AG04450 (cell line): ENCODE data around the gene IL1RAPL2. TPM values are rescaled to one million over a fixed set of nuclear protein-coding genes. Genes with fewer than 3 reads are reported as not detected.

Source experiments
- CTCF ChIA-PET: fragments of 300-600, 350-600 bp; formaldehyde crosslinking; extraction: SDS; loops from one replicate; lab custom pipeline; 2022; ENCODE audit warnings: antibody characterized with exemption, inconsistent platforms; lab: Charles Lee
- POLR2A ChIA-PET: fragments of 350-600 bp; formaldehyde crosslinking; extraction: SDS; loops from one replicate; lab custom pipeline; 2021; ENCODE audit warnings: antibody characterized with exemption, inconsistent platforms; lab: Yijun Ruan, JAX
- DNase-seq: peaks from one replicate; pipeline ENCODE4 v3.0.0-alpha.2; 2011; ENCODE audit warnings: low read depth, low spot score
- H3K27ac ChIP-seq: one replicate; pipeline ENCODE4 v1.5.1; 2012; ENCODE audit warnings: low read depth, low read length, control low read depth
- H3K27me3 ChIP-seq: one replicate; pipeline ENCODE4 v1.6.0; 2012; ENCODE audit warnings: low read length; ENCODE audit not compliant: control insufficient read depth, insufficient read depth
- H3K4me3 ChIP-seq: 2 replicates; pipeline ENCODE4 v1.5.1; 2011; ENCODE audit warnings: mild to moderate bottlenecking, low read depth, low read length, control low read depth
- H3K9me3 ChIP-seq: 2 replicates; pipeline ENCODE4 v1.5.1; 2012; ENCODE audit warnings: low read length; ENCODE audit not compliant: control insufficient read depth, insufficient read depth
- CTCF ChIP-seq: IDR thresholded peaks from 2 replicates; pipeline ENCODE4 v1.5.1; 2011; ENCODE audit warnings: low read depth, low read length, control low read depth, inconsistent platforms
- polyA plus RNA-seq: library from polyadenylated mRNA; depleted of rRNA; stranded (reverse); fragments of >200 nt; gene quantifications from 2 replicates; pipeline ENCODE4 v1.2.3, GENCODE V29; 2011
- small RNA-seq: library from RNA; depleted of rRNA; stranded (forward); fragments of <200 nt; gene quantifications from one replicate; pipeline ENCODE3, GENCODE V24; 2012; ENCODE audit warnings: low read depth; ENCODE audit not compliant: insufficient read length

The IL1RAPL2 gene
- polyA plus RNA-seq, 1 experiment, result 0.71 TPM

GRCh38 chrX:105816517-105816916 lies 1250.5 kb downstream of the IL1RAPL2 start:
- TF ChIP-seq CTCF, result no peak
- H3K9me3 ChIP-seq, result no peaks in the 10 kb centered on the region
- ChIA-PET CTCF (no interaction called here), POLR2A (no interaction called here)
- H3K27ac ChIP-seq, result no peak overlapping the region
- no peaks in the 10 kb centered on the region for H3K27me3 ChIP-seq
- H3K4me3 ChIP-seq, result no peak overlapping the region
- no peak for DNase-seq

Small RNAs within 50 kb of the gene (small RNA-seq; reads per million reads assigned to genes)
- gene RNU6-207P, result not detected
